A549 (cell line): Measurements from ENCODE around the gene CD4. TPM values are rescaled to one million over a fixed set of nuclear protein-coding genes. Genes with fewer than 3 reads are reported as not detected.

ENCODE experiments used
- ATAC-seq, 2 experiments: fragments of 200-7000 bp in 1 of 2; fragments of >200 bp in 1 of 2; cut with Nextera tagmentation in 1 of 2; cut with Tn5 transposase in 1 of 2; 3 replicates each; pipeline versions ENCODE4 v1.8.0 to v1.9.1; 2018 to 2020; ENCODE audit warnings: mild to moderate bottlenecking in 1 of 2, moderate library complexity in 1 of 2
- CTCF ChIA-PET: fragments of 300-600 bp; sonication (Branson Sonifier 250); formaldehyde crosslinking; extraction: SDS; loops from one replicate; lab custom pipeline; 2021; ENCODE audit warnings: antibody characterized with exemption, inconsistent platforms; lab: Yijun Ruan, JAX
- POLR2A ChIA-PET: fragments of 350-600 bp; formaldehyde crosslinking; extraction: SDS; loops from one replicate; lab custom pipeline; 2021; ENCODE audit warnings: antibody characterized with exemption, inconsistent platforms; lab: Yijun Ruan, JAX
- DNase-seq, 2 experiments: peaks; one replicate each; pipeline versions ENCODE4 v3.0.0 to v3.0.0-alpha.2; 2011 to 2016; ENCODE audit warnings: low read depth in 1 of 2, low spot score in 1 of 2
- FAIRE-seq: peaks from 2 replicates; lab custom pipeline; 2011; peaks lifted over from hg19 to GRCh38; lab: Jason Lieb, UNC
- H3K27ac ChIP-seq, 2 experiments: fragments of >200 bp; sonication (Bioruptor Twin); formaldehyde crosslinking; 3 replicates each; pipeline ENCODE4 v1.5.1; 2016 to 2017
- H3K4me1 ChIP-seq: fragments of >200 bp; sonication (Bioruptor Twin); formaldehyde crosslinking; 3 replicates; pipeline ENCODE4 v1.6.1; 2016
- H3K4me2 ChIP-seq: fragments of >200 bp; sonication (Bioruptor Twin); formaldehyde crosslinking; 3 replicates; pipeline ENCODE4 v1.6.1; 2016
- H3K4me3 ChIP-seq: fragments of >200 bp; sonication (Bioruptor Twin); formaldehyde crosslinking; 3 replicates; pipeline ENCODE4 v1.5.1; 2016
- H3K9me3 ChIP-seq: fragments of >200 bp; sonication (Bioruptor Twin); formaldehyde crosslinking; 3 replicates; pipeline ENCODE4 v1.6.1; 2016
- BCL3 ChIP-seq: fragments of >200 bp; sonication (Bioruptor Twin); formaldehyde crosslinking; IDR thresholded peaks from 3 replicates; pipeline ENCODE4 v1.6.1; 2016
- CBX2 ChIP-seq: fragments of 200-600 bp; sonication (generic); IDR thresholded peaks from 2 replicates; pipeline ENCODE4 v1.6.1; 2016; ENCODE audit warnings: low read depth, mild to moderate bottlenecking, borderline replicate concordance
- CEBPB ChIP-seq, 2 experiments: fragments of >200 bp in 1 of 2; sonication (Bioruptor Twin) in 1 of 2; formaldehyde crosslinking in 1 of 2; IDR thresholded peaks; 2 replicates each; pipeline ENCODE4 v1.6.1; 2012 to 2016
- CHD2 ChIP-seq: fragments of 150-350 bp; IDR thresholded peaks from 2 replicates; pipeline ENCODE4 v1.6.1; 2014; ENCODE audit warnings: low read length; ENCODE audit not compliant: partially characterized antibody
- EHMT2 ChIP-seq: fragments of 200-600 bp; sonication (generic); IDR thresholded peaks from 2 replicates; pipeline ENCODE4 v1.6.1; 2016; ENCODE audit warnings: antibody characterized with exemption, low read depth, mild to moderate bottlenecking, moderate library complexity
- ELK1 ChIP-seq: fragments of 150-350 bp; IDR thresholded peaks from 2 replicates; pipeline ENCODE4 v1.6.1; 2014; ENCODE audit warnings: low read depth, mild to moderate bottlenecking, low read length
- HMGXB4 ChIP-seq: fragments of 250-450 bp; sonication (Bioruptor Pico); IDR thresholded peaks from 2 replicates; pipeline ENCODE4 v1.5.0; 2021; ENCODE audit warnings: mild to moderate bottlenecking, moderate library complexity, borderline replicate concordance
- MAFK ChIP-seq: fragments of 450-650 bp; IDR thresholded peaks from 2 replicates; pipeline ENCODE4 v1.6.1; 2014; ENCODE audit not compliant: partially characterized antibody
- MYC ChIP-seq: IDR thresholded peaks from 2 replicates; pipeline ENCODE4 v1.6.1; 2012; ENCODE audit warnings: mild to moderate bottlenecking, inconsistent platforms, low read length, improper control_type of control experiment, borderline replicate concordance
- NFE2L2 ChIP-seq: fragments of 150-350 bp; conservative IDR thresholded peaks from 2 replicates; pipeline ENCODE4 v1.6.1; 2014; ENCODE audit warnings: low read length
- NPAS2 ChIP-seq: fragments of 250-450 bp; sonication (Bioruptor Pico); IDR thresholded peaks from 2 replicates; pipeline ENCODE4 v1.8.0; 2022; ENCODE audit warnings: mild to moderate bottlenecking, moderate library complexity, borderline replicate concordance
- POLR2AphosphoS2 ChIP-seq: conservative IDR thresholded peaks from 2 replicates; pipeline ENCODE4 v1.6.1; 2012; ENCODE audit warnings: low read length, improper control_type of control experiment, inconsistent platforms
- RAD21 ChIP-seq, 2 experiments: fragments of >200 bp in 1 of 2; sonication (Bioruptor Twin) in 1 of 2; formaldehyde crosslinking in 1 of 2; IDR thresholded peaks in 1 of 2; conservative IDR thresholded peaks in 1 of 2; 2 replicates in 1 of 2; 3 replicates in 1 of 2; pipeline ENCODE4 v1.6.1; 2012 to 2018; ENCODE audit warnings: inconsistent platforms in 1 of 2
- RCOR1 ChIP-seq: fragments of 150-350 bp; IDR thresholded peaks from 2 replicates; pipeline ENCODE4 v1.6.1; 2014; ENCODE audit warnings: antibody characterized with exemption, low read length, low read depth
- RNF2 ChIP-seq: fragments of 200-600 bp; sonication (generic); IDR thresholded peaks from 2 replicates; pipeline ENCODE4 v1.6.1; 2016; ENCODE audit warnings: low read depth, mild to moderate bottlenecking, antibody characterized with exemption, moderate library complexity, borderline replicate concordance
- ZNF302 ChIP-seq: fragments of 250-450 bp; sonication (Bioruptor Pico); IDR thresholded peaks from 2 replicates; pipeline ENCODE4 v1.9.0; 2021; ENCODE audit warnings: inconsistent platforms, mild to moderate bottlenecking, moderate library complexity
- WGBS: methylation state at CpG from one replicate; pipeline ENCODE4 v1.1.6; 2017; ENCODE audit errors: missing lambda C conversion rate; 5-methylcytosine and 5-hydroxymethylcytosine counted together
- polyA plus RNA-seq, 4 experiments: library from polyadenylated mRNA; depleted of rRNA in 3 of 4; stranded (reverse); fragments of >200 nt; fragmentation: RNase III in 1 of 4; extraction: RNeasy Plus Mini Kit Qiagen cat#74134 plus additional on column Dnase treatment in 1 of 4; gene quantifications; 2 replicates in 3 of 4; 3 replicates in 1 of 4; pipeline ENCODE4 v1.2.3, GENCODE V29; 2011 to 2017
- TF ChIP-seq, protein P1 (sequence below): fragments of >200 bp; sonication (Bioruptor Twin); formaldehyde crosslinking; IDR thresholded peaks from 3 replicates; pipeline ENCODE4 v1.5.1; 2016
- TF ChIP-seq, protein P2 (sequence below): fragments of >200 bp; sonication (Bioruptor Twin); formaldehyde crosslinking; IDR thresholded peaks from 2 replicates; pipeline ENCODE4 v1.6.1; 2016
- TF ChIP-seq, protein P3 (sequence below): fragments of 450-650 bp; IDR thresholded peaks from 2 replicates; pipeline ENCODE4 v1.6.1; 2014; ENCODE audit warnings: antibody characterized with exemption

The CD4 gene
- polyA plus RNA-seq, 2 of the 4 experiments (the other 2 are of a cell fraction), result 0.03 TPM; not detected in 1

DNA sequence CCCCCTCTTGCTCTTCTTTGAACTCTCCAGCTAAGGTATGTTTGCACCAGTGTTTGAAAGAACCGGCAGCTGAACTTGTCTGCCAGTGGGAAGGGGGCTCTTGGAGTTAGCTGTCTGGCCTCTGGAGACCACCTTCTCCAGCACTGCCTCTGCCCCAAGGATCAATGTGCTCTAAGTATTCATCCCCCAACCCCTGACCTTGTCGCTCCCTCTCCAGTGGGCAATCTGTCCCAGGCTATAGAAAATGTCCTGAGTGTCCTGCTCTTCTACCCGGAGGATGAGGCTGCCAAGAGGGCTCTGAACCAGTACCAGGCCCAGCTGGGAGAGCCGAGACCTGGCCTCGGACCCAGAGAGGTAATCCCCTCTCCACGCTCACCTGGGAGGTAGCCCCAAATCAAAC, 41.7 kb downstream of the CD4 start:
- Histone ChIP-seq H3K27ac (no peak overlapping the region), H3K4me2 (no peak overlapping the region), H3K4me1 (peaks cover 19% of the 10 kb centered on the region), H3K4me3 (no peak overlapping the region), H3K9me3 (no peaks in the 10 kb centered on the region)
- FAIRE-seq (no peak), DNase-seq (no peak), ATAC-seq (no peak)
- POLR2A ChIA-PET, result no interaction called here
- CTCF ChIA-PET, result interaction anchor here (0.9 to 29.8 kb wide), 8 partner anchors 11 to 96 kb away, joined by 3 to 306 read pairs (median 4); partner anchors contain the start of genes CD4, GNB3 and MLF2
- TF ChIP-seq NFE2L2 (no peak), CBX2 (no peak)
- WGBS, result 91% methylated on average over 6 of the region's 6 CpGs

DNA sequence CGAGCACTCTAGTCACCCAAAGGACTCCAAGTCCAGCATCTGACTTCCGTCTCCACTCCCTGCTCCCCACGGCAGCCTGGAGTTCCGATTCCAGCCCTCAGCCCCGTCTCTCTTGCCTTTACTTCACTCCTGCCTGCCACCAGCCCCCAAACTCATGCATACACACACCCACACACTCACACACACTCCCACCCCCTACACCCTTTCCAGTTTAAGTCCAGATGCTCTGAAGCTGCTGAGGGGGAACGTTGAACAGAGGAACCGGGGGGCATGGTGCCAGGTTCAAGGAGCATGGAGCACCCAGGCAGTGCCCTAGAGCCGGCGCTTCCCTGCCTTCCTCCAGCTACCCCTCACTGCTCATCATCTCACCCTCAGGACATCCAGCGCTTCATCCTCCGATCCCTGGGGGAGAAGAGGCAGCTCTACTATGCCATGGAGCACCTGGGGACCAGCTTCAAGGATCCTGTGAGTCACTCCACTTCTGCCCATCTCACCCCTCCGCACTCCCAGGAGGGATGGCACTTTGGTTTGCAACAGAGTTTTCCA, 42.2 kb downstream of the CD4 start:
- H3K27ac ChIP-seq, result no peak overlapping the region
- FAIRE-seq (no peak), DNase-seq (no peak), ATAC-seq (no peak)
- 90% methylated on average over 12 of the region's 12 CpGs for WGBS
- no peak overlapping the region for H3K4me3 ChIP-seq
- H3K9me3 ChIP-seq, result no peaks in the 10 kb centered on the region
- no peak for TF ChIP-seq CHD2
- TF ChIP-seq, all 56 proteins: peak for 0
- no peak overlapping the region for H3K4me2 ChIP-seq
- peaks cover 19% of the 10 kb centered on the region for H3K4me1 ChIP-seq
- POLR2A ChIA-PET, result no interaction called here
- CTCF ChIA-PET, result interaction anchor here (1.1 to 29.8 kb wide), 8 partner anchors 11 to 94 kb away, joined by 3 to 306 read pairs (median 49); partner anchors contain the start of genes CD4, CDCA3, GNB3 and MLF2

DNA sequence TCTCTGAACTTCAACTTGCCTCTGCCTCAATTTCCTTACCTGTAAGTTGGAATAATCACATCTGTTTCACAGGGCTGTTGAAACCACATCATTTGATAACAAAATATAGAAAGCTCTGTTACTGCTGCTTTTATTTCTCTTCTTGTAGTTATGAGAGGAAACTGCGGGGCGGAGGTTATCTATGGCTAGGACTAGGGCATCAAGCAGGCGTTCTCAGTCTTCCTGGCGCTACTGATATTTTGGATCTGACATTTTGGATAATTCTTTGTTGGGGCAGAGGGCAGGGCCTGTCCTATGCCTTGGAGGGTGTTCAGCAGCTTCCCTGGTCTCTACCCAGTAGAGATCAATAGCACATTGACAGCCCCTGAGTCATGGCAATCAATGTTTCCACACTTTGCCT, 42.8 kb downstream of the CD4 start:
- ATAC-seq, result no peak
- TF ChIP-seq MAFK, result no peak
- TF ChIP-seq EHMT2, result no peak
- TF ChIP-seq RCOR1, result no peak
- TF ChIP-seq, protein P1, sequence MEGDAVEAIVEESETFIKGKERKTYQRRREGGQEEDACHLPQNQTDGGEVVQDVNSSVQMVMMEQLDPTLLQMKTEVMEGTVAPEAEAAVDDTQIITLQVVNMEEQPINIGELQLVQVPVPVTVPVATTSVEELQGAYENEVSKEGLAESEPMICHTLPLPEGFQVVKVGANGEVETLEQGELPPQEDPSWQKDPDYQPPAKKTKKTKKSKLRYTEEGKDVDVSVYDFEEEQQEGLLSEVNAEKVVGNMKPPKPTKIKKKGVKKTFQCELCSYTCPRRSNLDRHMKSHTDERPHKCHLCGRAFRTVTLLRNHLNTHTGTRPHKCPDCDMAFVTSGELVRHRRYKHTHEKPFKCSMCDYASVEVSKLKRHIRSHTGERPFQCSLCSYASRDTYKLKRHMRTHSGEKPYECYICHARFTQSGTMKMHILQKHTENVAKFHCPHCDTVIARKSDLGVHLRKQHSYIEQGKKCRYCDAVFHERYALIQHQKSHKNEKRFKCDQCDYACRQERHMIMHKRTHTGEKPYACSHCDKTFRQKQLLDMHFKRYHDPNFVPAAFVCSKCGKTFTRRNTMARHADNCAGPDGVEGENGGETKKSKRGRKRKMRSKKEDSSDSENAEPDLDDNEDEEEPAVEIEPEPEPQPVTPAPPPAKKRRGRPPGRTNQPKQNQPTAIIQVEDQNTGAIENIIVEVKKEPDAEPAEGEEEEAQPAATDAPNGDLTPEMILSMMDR, result no peak
- TF ChIP-seq, protein P2, sequence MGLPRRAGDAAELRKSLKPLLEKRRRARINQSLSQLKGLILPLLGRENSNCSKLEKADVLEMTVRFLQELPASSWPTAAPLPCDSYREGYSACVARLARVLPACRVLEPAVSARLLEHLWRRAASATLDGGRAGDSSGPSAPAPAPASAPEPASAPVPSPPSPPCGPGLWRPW, result no peak
- TF ChIP-seq, all 56 proteins: peak for 0
- CTCF ChIA-PET, result interaction anchor here (1.8 to 29.8 kb wide), 9 partner anchors 9 to 97 kb away, joined by 5 to 306 read pairs (median 78); partner anchors contain the start of genes CD4, CDCA3, GNB3 and GPR162
- 94% methylated on average over 4 of the region's 4 CpGs for WGBS
- FAIRE-seq (no peak), DNase-seq (no peak)
- H3K4me2 ChIP-seq, result no peak overlapping the region
- peaks cover 16% of the 10 kb centered on the region for H3K4me1 ChIP-seq
- POLR2A ChIA-PET, result no interaction called here
- H3K27ac ChIP-seq, result no peak overlapping the region
- no peaks in the 10 kb centered on the region for H3K9me3 ChIP-seq
- no peak overlapping the region for H3K4me3 ChIP-seq

- no peak for ATAC-seq
- Histone ChIP-seq H3K4me2 (no peak overlapping the region), H3K9me3 (no peaks in the 10 kb centered on the region), H3K4me1 (peaks cover 6% of the 10 kb centered on the region; the same call in 1 of the 3 replicates), H3K4me3 (no peak overlapping the region), H3K27ac (no peak overlapping the region)
- DNase-seq, result no peak
- CTCF ChIA-PET, result interaction anchor here (0.5 to 29.8 kb wide), 18 partner anchors 9 to 260 kb away, joined by 3 to 306 read pairs (median 5); partner anchors contain the start of genes CDCA3, GNB3, GPR162 and MLF2
- POLR2A ChIA-PET, result no interaction called here
- FAIRE-seq, result no peak
- 82% methylated on average over 6 of the region's 6 CpGs for WGBS
- no peak for TF ChIP-seq ZNF302
- no peak for TF ChIP-seq RAD21 (conservative IDR thresholded peaks at IDR 0.05 in 1 of 2, IDR thresholded peaks at IDR 0.05 in 1 of 2)
- no peak for TF ChIP-seq CEBPB (IDR thresholded peaks at IDR 0.05)
- no peak for TF ChIP-seq CBX2
- no peak for TF ChIP-seq ELK1
- TF ChIP-seq RNF2, result no peak
- no peak for TF ChIP-seq BCL3
- TF ChIP-seq, protein P3, sequence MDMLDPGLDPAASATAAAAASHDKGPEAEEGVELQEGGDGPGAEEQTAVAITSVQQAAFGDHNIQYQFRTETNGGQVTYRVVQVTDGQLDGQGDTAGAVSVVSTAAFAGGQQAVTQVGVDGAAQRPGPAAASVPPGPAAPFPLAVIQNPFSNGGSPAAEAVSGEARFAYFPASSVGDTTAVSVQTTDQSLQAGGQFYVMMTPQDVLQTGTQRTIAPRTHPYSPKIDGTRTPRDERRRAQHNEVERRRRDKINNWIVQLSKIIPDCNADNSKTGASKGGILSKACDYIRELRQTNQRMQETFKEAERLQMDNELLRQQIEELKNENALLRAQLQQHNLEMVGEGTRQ, result no peak
- no peak for TF ChIP-seq MYC
- TF ChIP-seq NPAS2 (CRISPR knock-in tag), result no peak
- TF ChIP-seq POLR2AphosphoS2, result no peak
- TF ChIP-seq HMGXB4 (CRISPR knock-in tag), result no peak
These were observed 44.0 kb downstream of the CD4 start for GRCh38 chr12:6833189-6833890.
